ENCODE results near the gene SH3RF3. TPM values are rescaled to one million over a fixed set of nuclear protein-coding genes. Genes with fewer than 3 reads are reported as not detected.

Gene SH3RF3
- total and polyA plus RNA-seq, 2 of the 13 experiments (the other 11 are each of a cell fraction or from before 2014, with no cell fraction given) = 0.04 TPM; not detected in 1

DNA sequence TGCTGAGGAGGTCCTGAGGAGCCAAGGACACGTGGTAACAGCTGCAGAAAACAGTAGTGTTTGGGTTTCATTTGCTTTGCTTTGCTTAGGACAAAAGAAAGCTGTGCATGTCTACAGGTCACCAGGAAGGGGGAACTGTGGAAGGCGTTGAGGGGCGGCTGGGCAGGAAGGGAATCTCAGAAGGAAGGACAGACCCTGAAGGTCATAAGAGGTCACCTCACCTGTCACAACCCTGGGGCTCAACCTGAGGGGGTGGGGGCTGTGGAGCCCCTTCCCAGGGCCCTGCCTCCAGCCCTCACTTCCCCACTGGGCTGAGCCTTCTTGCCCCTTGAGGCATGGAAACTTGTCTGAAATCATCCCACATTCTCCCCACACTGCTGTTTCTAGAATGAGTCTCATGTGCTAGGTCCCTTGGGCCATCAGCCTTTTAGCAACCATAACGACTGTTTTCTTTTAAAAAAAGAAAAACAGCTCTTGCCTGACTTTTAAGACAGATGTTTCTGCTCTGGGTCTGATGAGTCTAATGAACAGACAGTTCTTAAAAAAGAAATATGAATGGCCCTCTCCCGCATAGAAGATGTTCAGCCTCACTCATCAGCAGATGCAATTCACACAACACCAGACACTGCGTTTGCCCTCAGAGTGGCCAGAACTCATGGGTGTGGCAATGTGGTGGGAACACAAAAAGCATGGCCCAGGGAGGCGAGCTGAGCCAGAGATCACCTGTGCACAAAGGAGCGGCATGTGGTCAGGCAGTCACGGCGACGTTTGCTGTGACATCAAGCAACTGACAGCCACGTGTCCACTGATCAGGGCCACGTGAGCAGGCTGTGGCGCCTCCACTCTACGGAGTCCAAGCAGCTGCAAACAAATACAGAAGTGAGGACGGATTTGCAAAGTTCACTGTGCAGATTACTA lies 400.8 kb downstream of the SH3RF3 start (continued):
- TF ChIP-seq, protein P1, sequence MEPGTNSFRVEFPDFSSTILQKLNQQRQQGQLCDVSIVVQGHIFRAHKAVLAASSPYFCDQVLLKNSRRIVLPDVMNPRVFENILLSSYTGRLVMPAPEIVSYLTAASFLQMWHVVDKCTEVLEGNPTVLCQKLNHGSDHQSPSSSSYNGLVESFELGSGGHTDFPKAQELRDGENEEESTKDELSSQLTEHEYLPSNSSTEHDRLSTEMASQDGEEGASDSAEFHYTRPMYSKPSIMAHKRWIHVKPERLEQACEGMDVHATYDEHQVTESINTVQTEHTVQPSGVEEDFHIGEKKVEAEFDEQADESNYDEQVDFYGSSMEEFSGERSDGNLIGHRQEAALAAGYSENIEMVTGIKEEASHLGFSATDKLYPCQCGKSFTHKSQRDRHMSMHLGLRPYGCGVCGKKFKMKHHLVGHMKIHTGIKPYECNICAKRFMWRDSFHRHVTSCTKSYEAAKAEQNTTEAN (CRISPR knock-in tag; conservative IDR thresholded peaks at IDR 0.05) = no peak
- TF ChIP-seq ZBTB38 (CRISPR knock-in tag; IDR thresholded peaks at IDR 0.05) (no peak), SKI (IDR thresholded peaks at IDR 0.05; ENCODE audit: partially characterized antibody) (no peak), NR2C2 (CRISPR knock-in tag; IDR thresholded peaks at IDR 0.05; ENCODE audit: borderline replicate concordance) (no peak), ZNF329 (CRISPR knock-in tag; IDR thresholded peaks at IDR 0.05; ENCODE audit: low read depth) (no peak), ZNF343 (CRISPR knock-in tag; IDR thresholded peaks at IDR 0.05) (no peak), SOX13 (IDR thresholded peaks at IDR 0.05) (no peak), SOX13 (CRISPR knock-in tag; conservative IDR thresholded peaks at IDR 0.05 in 1 of 2, IDR thresholded peaks at IDR 0.05 in 1 of 2) (no peak), POLR2A (IDR thresholded peaks at IDR 0.05; ENCODE audit: insufficient read depth in 1 of 2, low read depth in 2 of 2, low read length in 2 of 2) (no peak), FOXA1 (IDR thresholded peaks at IDR 0.05) (no peak), FOXA1 (CRISPR knock-in tag; IDR thresholded peaks at IDR 0.05) (no peak)
- TF ChIP-seq, protein P2, sequence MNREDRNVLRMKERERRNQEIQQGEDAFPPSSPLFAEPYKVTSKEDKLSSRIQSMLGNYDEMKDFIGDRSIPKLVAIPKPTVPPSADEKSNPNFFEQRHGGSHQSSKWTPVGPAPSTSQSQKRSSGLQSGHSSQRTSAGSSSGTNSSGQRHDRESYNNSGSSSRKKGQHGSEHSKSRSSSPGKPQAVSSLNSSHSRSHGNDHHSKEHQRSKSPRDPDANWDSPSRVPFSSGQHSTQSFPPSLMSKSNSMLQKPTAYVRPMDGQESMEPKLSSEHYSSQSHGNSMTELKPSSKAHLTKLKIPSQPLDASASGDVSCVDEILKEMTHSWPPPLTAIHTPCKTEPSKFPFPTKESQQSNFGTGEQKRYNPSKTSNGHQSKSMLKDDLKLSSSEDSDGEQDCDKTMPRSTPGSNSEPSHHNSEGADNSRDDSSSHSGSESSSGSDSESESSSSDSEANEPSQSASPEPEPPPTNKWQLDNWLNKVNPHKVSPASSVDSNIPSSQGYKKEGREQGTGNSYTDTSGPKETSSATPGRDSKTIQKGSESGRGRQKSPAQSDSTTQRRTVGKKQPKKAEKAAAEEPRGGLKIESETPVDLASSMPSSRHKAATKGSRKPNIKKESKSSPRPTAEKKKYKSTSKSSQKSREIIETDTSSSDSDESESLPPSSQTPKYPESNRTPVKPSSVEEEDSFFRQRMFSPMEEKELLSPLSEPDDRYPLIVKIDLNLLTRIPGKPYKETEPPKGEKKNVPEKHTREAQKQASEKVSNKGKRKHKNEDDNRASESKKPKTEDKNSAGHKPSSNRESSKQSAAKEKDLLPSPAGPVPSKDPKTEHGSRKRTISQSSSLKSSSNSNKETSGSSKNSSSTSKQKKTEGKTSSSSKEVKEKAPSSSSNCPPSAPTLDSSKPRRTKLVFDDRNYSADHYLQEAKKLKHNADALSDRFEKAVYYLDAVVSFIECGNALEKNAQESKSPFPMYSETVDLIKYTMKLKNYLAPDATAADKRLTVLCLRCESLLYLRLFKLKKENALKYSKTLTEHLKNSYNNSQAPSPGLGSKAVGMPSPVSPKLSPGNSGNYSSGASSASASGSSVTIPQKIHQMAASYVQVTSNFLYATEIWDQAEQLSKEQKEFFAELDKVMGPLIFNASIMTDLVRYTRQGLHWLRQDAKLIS (CRISPR knock-in tag; IDR thresholded peaks at IDR 0.05) = no peak
- TF ChIP-seq, protein P3, sequence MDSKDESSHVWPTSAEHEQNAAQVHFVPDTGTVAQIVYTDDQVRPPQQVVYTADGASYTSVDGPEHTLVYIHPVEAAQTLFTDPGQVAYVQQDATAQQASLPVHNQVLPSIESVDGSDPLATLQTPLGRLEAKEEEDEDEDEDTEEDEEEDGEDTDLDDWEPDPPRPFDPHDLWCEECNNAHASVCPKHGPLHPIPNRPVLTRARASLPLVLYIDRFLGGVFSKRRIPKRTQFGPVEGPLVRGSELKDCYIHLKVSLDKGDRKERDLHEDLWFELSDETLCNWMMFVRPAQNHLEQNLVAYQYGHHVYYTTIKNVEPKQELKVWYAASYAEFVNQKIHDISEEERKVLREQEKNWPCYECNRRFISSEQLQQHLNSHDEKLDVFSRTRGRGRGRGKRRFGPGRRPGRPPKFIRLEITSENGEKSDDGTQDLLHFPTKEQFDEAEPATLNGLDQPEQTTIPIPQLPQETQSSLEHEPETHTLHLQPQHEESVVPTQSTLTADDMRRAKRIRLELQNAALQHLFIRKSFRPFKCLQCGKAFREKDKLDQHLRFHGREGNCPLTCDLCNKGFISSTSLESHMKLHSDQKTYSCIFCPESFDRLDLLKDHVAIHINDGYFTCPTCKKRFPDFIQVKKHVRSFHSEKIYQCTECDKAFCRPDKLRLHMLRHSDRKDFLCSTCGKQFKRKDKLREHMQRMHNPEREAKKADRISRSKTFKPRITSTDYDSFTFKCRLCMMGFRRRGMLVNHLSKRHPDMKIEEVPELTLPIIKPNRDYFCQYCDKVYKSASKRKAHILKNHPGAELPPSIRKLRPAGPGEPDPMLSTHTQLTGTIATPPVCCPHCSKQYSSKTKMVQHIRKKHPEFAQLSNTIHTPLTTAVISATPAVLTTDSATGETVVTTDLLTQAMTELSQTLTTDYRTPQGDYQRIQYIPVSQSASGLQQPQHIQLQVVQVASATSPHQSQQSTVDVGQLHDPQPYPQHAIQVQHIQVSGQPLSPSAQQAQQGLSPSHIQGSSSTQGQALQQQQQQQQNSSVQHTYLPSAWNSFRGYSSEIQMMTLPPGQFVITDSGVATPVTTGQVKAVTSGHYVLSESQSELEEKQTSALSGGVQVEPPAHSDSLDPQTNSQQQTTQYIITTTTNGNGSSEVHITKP (CRISPR knock-in tag; IDR thresholded peaks at IDR 0.05; ENCODE audit: low read depth) = no peak
- TF ChIP-seq, protein P4, sequence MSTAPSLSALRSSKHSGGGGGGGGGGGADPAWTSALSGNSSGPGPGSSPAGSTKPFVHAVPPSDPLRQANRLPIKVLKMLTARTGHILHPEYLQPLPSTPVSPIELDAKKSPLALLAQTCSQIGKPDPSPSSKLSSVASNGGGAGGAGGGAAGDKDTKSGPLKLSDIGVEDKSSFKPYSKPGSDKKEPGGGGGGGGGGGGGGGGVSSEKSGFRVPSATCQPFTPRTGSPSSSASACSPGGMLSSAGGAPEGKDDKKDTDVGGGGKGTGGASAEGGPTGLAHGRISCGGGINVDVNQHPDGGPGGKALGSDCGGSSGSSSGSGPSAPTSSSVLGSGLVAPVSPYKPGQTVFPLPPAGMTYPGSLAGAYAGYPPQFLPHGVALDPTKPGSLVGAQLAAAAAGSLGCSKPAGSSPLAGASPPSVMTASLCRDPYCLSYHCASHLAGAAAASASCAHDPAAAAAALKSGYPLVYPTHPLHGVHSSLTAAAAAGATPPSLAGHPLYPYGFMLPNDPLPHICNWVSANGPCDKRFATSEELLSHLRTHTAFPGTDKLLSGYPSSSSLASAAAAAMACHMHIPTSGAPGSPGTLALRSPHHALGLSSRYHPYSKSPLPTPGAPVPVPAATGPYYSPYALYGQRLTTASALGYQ (CRISPR knock-in tag; IDR thresholded peaks at IDR 0.05) = no peak
- TF ChIP-seq, protein P5, sequence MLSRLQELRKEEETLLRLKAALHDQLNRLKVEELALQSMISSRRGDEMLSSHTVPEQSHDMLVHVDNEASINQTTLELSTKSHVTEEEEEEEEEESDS (CRISPR knock-in tag; IDR thresholded peaks at IDR 0.05; ENCODE audit: borderline replicate concordance) = no peak
- TF ChIP-seq, protein P6, sequence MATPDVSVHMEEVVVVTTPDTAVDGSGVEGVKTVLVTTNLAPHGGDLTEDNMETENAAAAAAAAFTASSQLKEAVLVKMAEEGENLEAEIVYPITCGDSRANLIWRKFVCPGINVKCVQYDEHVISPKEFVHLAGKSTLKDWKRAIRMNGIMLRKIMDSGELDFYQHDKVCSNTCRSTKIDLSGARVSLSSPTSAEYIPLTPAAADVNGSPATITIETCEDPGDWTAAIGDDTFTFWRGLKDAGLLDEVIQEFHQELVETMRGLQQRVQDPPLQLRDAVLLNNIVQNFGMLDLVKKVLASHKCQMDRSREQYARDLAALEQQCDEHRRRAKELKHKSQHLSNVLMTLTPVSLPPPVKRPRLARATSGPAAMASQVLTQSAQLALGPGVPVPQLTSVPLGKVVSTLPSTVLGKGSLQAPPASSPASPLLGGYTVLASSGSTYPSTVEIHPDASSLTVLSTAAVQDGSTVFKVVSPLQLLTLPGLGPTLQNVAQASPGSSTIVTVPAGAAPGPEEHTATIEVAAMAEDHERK (CRISPR knock-in tag; IDR thresholded peaks at IDR 0.05; ENCODE audit: low read depth) = no peak
